ENCODE measurements around the gene CD209. TPM values are rescaled to one million over a fixed set of nuclear protein-coding genes. Genes with fewer than 3 reads are reported as not detected.
A peak's percentile ranks its signal among the peaks of the same experiment; 100 is the strongest.

CD209 gene
- total and polyA plus RNA-seq, 2 of the 8 experiments (the other 6 are each of a cell fraction or from before 2014, with no cell fraction given), result 0.05 to 0.22 TPM

- Histone ChIP-seq H2BK120ac (replicated peaks; ENCODE audit: low read depth, low read length) (no peak overlapping the region), H3K79me1 (ENCODE audit: low read depth, low read length) (no peaks in the 10 kb centered on the region), H2BK12ac (ENCODE audit: low read depth, low read length) (no peak overlapping the region), H4K8ac (ENCODE audit: extremely low read depth, insufficient read depth, low read length) (no peak overlapping the region; the same call in none of the 2 replicates), H4K5ac (ENCODE audit: insufficient read length, low read depth, low read length) (no peak overlapping the region), H2BK20ac (ENCODE audit: low read length) (no peak overlapping the region), H2AK5ac (ENCODE audit: low read depth, low read length) (no peak overlapping the region), H3K9ac (replicated peaks in 1 of 4; ENCODE audit: extremely low read depth in 1 of 4, low read depth in 3 of 4, low read length in 3 of 4) (no peak overlapping the region; a peak in 1 of 7 replicates), H3K14ac (ENCODE audit: insufficient read length) (no peak overlapping the region), H3K9me3 (ENCODE audit: insufficient read depth in 2 of 2, low read depth in 1 of 2, low read length in 1 of 2) (no peaks in the 10 kb centered on the region), H3K23me2 (ENCODE audit: low read depth, low read length) (peaks cover 8% of the 10 kb centered on the region; the same call in 1 of the 2 replicates), H2BK15ac (ENCODE audit: low read length) (no peak overlapping the region), H3K27ac (ENCODE audit: low read depth, low read length) (no peak overlapping the region), H3K18ac (ENCODE audit: extremely low read depth, low read length) (no peak overlapping the region), H3K56ac (replicated peaks; ENCODE audit: insufficient read length, low read depth, low read length) (no peak overlapping the region), H4K91ac (replicated peaks; ENCODE audit: insufficient read length, low read length) (no peak overlapping the region), H3K23ac (ENCODE audit: insufficient read length) (no peak overlapping the region), H2AFZ (ENCODE audit: low read length) (no peak overlapping the region), H3K4me1 (replicated peaks in 1 of 4; ENCODE audit: control insufficient read depth in 3 of 4, insufficient read depth in 4 of 4, low read length in 3 of 4) (peaks cover 0 to 15% (median 9%) of the 10 kb centered on the region in 4 experiments; a peak in 6 of 7 replicates), H3K36me3 (ENCODE audit: control insufficient read depth in 2 of 4, insufficient read depth in 4 of 4, low read length in 3 of 4) (no peaks in the 10 kb centered on the region), H2BK5ac (ENCODE audit: low read depth, low read length) (no peak overlapping the region), H3K79me2 (ENCODE audit: control insufficient read depth in 1 of 2, insufficient read depth in 2 of 2, low read length in 2 of 2) (no peaks in the 10 kb centered on the region), H3K4me3 (ENCODE audit: extremely low read depth in 1 of 4, insufficient read depth in 2 of 4, low read depth in 3 of 4, low read length in 4 of 4) (peak overlapping the region in 1 of 4 experiments; percentile 63; a peak in 1 of 8 replicates), H3K4ac (replicated peaks; ENCODE audit: insufficient read length, low read depth, low read length) (no peak overlapping the region), H3K27me3 (replicated peaks in 1 of 4; ENCODE audit: control insufficient read depth in 3 of 4, extremely low read depth in 1 of 4, insufficient read depth in 3 of 4, low read length in 3 of 4) (peaks cover 27 to 45% (median 44%) of the 10 kb centered on the region in 4 experiments), H4K20me1 (replicated peaks in 1 of 2; ENCODE audit: control insufficient read depth in 1 of 2, insufficient read depth in 2 of 2, low read length in 2 of 2) (peaks cover 0 to 3% of the 10 kb centered on the region in 2 experiments), H3K4me2 (ENCODE audit: insufficient read depth in 1 of 2, low read depth in 2 of 2, low read length in 2 of 2) (peak overlapping the region in 1 of 2 experiments; percentile 98; a peak in 1 of 4 replicates)
- CTCF ChIA-PET (ENCODE audit: partially characterized antibody), result no interaction called here
- FAIRE-seq (no peak), DNase-seq (ENCODE audit: low read depth in 1 of 2, low spot score in 2 of 2) (no peak)
- TF ChIP-seq RBBP5 (IDR thresholded peaks at IDR 0.05; ENCODE audit: borderline replicate concordance, low read depth, low read length) (no peak), NANOG (IDR thresholded peaks at IDR 0.05; ENCODE audit: insufficient read depth, low read depth, low read length, poor library complexity, severe bottlenecking) (no peak), EP300 (IDR thresholded peaks at IDR 0.05; ENCODE audit: borderline replicate concordance in 1 of 2, low read depth in 2 of 2, low read length in 2 of 2) (no peak), YY1 (IDR thresholded peaks at IDR 0.05; ENCODE audit: low read depth, low read length) (no peak), BRCA1 (IDR thresholded peaks at IDR 0.05; ENCODE audit: low read depth, low read length) (no peak), RNF2 (IDR thresholded peaks at IDR 0.05; ENCODE audit: borderline replicate concordance, low read depth, low read length, missing control alignments, poor library complexity, severe bottlenecking) (no peak), JUND (IDR thresholded peaks at IDR 0.05; ENCODE audit: low read length) (no peak), CBX5 (IDR thresholded peaks at IDR 0.05; ENCODE audit: low read depth, low read length) (no peak), HDAC6 (IDR thresholded peaks at IDR 0.05; ENCODE audit: low read depth, low read length) (no peak), RXRA (IDR thresholded peaks at IDR 0.05; ENCODE audit: insufficient read depth, low read depth, low read length) (no peak), KDM5A (IDR thresholded peaks at IDR 0.05; ENCODE audit: low read length) (no peak)
- 84% methylated on average over 39 of the region's 39 CpGs; no CpG with 5 or more reads in 1 of the 2 experiments for WGBS, 2 experiments (ENCODE audit: extremely low coverage in 1 of 2, insufficient coverage in 1 of 2, insufficient read length in 1 of 2, insufficient replicate concordance in 2 of 2, low coverage in 1 of 2, low lambda C conversion rate in 2 of 2, missing lambda C conversion rate in 1 of 2)
- POLR2A ChIA-PET (ENCODE audit: partially characterized antibody), result interaction anchor here (0.5 to 1.4 kb wide), 2 partner anchors 42 to 208 kb away, joined by 4 to 5 read pairs; no protein-coding TSS in a partner anchor
Measured at GRCh38 chr19:7731218-7731595, 16.1 kb downstream of the CD209 start.

Data from H1 (cell line).